ENCODE measurements around the gene RHOJ.

RHOJ gene

GRCh38 chr14:63237791-63238190 is 33.5 kb downstream of the RHOJ start:
- Histone ChIP-seq H3K36me3 (no peaks in the 10 kb centered on the region), H3K9me3 (ENCODE audit: severe bottlenecking) (no peaks in the 10 kb centered on the region), H3K27ac (no peak overlapping the region), H3K27me3 (ENCODE audit: insufficient read depth, low read depth, severe bottlenecking) (no peaks in the 10 kb centered on the region), H3K4me3 (ENCODE audit: low read depth, low read length) (no peak overlapping the region)
- TF ChIP-seq, protein P1, sequence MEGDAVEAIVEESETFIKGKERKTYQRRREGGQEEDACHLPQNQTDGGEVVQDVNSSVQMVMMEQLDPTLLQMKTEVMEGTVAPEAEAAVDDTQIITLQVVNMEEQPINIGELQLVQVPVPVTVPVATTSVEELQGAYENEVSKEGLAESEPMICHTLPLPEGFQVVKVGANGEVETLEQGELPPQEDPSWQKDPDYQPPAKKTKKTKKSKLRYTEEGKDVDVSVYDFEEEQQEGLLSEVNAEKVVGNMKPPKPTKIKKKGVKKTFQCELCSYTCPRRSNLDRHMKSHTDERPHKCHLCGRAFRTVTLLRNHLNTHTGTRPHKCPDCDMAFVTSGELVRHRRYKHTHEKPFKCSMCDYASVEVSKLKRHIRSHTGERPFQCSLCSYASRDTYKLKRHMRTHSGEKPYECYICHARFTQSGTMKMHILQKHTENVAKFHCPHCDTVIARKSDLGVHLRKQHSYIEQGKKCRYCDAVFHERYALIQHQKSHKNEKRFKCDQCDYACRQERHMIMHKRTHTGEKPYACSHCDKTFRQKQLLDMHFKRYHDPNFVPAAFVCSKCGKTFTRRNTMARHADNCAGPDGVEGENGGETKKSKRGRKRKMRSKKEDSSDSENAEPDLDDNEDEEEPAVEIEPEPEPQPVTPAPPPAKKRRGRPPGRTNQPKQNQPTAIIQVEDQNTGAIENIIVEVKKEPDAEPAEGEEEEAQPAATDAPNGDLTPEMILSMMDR (IDR thresholded peaks at IDR 0.05; ENCODE audit: low read depth, low read length), result no peak
- DNase-seq, result no peak

DNA sequence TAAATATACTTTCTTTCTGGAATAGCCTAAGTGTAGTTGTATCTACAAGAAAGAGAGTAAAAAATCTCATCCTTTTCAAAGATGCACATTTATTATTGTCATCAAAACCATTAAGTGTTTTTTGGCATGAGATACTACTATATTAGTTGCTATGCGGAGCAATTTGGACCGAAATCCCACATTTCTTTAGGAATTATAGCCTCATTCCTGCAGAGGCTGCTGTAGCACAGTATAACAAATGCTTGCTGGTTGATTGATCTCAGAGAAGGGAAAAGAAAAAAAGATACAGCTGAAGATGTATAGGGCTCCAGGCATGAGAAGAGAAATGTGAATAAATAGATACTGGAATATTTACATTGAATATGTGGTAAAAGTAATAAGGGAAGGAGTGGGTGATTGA is 36.0 kb downstream of the RHOJ start:
- no peak for DNase-seq
- H3K9me3 ChIP-seq (ENCODE audit: severe bottlenecking), result no peaks in the 10 kb centered on the region
- no peak overlapping the region for H3K4me3 ChIP-seq (ENCODE audit: low read depth, low read length)
- TF ChIP-seq, protein P1 (IDR thresholded peaks at IDR 0.05; ENCODE audit: low read depth, low read length), result no peak
- no peak overlapping the region for H3K27ac ChIP-seq
- H3K36me3 ChIP-seq, result no peaks in the 10 kb centered on the region
- no peaks in the 10 kb centered on the region for H3K27me3 ChIP-seq (ENCODE audit: insufficient read depth, low read depth, severe bottlenecking)

DNA sequence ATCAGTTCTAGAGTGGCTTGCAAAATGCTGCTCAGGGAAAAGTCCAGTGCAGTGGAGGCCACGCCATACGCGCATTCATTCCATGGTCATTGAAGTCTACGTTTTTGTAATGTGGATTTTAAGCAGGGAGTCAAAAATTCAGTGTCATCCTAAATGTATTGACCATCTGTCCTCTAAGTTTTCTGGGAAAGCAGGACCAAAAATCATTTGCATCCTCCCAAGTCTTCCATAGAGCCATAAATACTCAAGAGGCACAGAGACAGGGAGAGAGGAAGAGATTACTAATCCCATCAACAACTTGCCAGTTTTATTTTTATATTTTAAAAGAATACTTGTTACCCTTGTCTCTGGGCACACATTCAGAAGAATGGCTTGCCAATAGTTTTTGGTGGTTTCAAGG is 36.9 kb downstream of the RHOJ start:
- no peaks in the 10 kb centered on the region for H3K27me3 ChIP-seq (ENCODE audit: insufficient read depth, low read depth, severe bottlenecking)
- no peaks in the 10 kb centered on the region for H3K36me3 ChIP-seq
- H3K9me3 ChIP-seq (ENCODE audit: severe bottlenecking), result no peaks in the 10 kb centered on the region
- no peak overlapping the region for H3K4me3 ChIP-seq (ENCODE audit: low read depth, low read length)
- DNase-seq, result no peak
- H3K27ac ChIP-seq, result no peak overlapping the region
- TF ChIP-seq, protein P1 (IDR thresholded peaks at IDR 0.05; ENCODE audit: low read depth, low read length), result no peak

DNA sequence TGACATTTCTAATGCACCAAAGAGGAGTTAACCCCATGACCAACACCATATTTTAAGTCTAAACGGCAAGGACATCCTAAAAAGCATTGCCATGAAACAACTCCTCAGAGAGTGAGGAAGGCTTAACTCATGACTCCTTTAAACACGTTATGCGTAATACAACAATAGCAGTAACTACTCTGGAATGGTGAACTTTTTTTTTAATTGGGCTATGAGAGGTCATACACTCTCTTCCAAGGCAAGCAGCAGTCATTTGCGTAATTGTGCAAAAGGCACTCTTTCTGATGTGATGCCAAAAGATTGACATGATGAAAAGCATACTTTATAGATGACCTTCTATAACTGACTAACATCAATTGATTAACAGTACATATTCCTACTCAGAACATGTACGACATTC is 39.4 kb downstream of the RHOJ start:
- no peak for DNase-seq
- Histone ChIP-seq H3K4me3 (ENCODE audit: low read depth, low read length) (no peak overlapping the region), H3K9me3 (ENCODE audit: severe bottlenecking) (no peaks in the 10 kb centered on the region), H3K27ac (no peak overlapping the region), H3K36me3 (no peaks in the 10 kb centered on the region), H3K27me3 (ENCODE audit: insufficient read depth, low read depth, severe bottlenecking) (no peaks in the 10 kb centered on the region)
- TF ChIP-seq, protein P1 (IDR thresholded peaks at IDR 0.05; ENCODE audit: low read depth, low read length), result no peak

DNA sequence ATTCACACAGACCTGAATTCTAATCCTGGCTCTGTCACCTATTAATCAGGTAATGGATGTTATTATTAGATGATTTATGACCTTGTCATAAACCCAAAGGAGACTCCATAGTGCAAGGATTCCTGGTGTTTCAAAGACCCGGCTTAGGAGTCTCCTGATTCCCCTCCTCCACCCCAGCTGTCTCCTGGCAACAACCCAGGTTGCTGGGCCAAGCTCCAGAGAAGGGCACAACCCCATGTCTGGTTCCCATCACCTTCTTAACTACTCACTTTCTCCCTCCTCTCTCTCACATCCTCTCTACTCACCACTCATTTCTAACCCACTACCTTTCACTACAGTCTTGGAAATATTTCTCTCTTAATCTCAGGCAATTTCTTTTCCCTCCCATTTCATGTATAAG is 41.6 kb downstream of the RHOJ start:
- Histone ChIP-seq H3K36me3 (no peaks in the 10 kb centered on the region), H3K27ac (no peak overlapping the region), H3K9me3 (ENCODE audit: severe bottlenecking) (no peaks in the 10 kb centered on the region), H3K4me3 (ENCODE audit: low read depth, low read length) (no peak overlapping the region), H3K27me3 (ENCODE audit: insufficient read depth, low read depth, severe bottlenecking) (no peaks in the 10 kb centered on the region)
- DNase-seq, result peak; percentile 49
- TF ChIP-seq, protein P1 (IDR thresholded peaks at IDR 0.05; ENCODE audit: low read depth, low read length), result no peak

- Histone ChIP-seq H3K36me3 (no peaks in the 10 kb centered on the region), H3K27me3 (ENCODE audit: insufficient read depth, low read depth, severe bottlenecking) (no peaks in the 10 kb centered on the region), H3K27ac (no peak overlapping the region), H3K4me3 (ENCODE audit: low read depth, low read length) (no peak overlapping the region), H3K9me3 (ENCODE audit: severe bottlenecking) (no peaks in the 10 kb centered on the region)
- TF ChIP-seq, protein P1 (IDR thresholded peaks at IDR 0.05; ENCODE audit: low read depth, low read length), result no peak
- DNase-seq, result no peak
Measured at GRCh38 chr14:63248211-63248610, 44.0 kb downstream of the RHOJ start.

All from WERI-Rb-1 (cell line).